GM12874 (cell line): ENCODE results near the gene DNAJC4.

Source experiments
- TF ChIP-seq, protein P1 (sequence below): IDR thresholded peaks from 2 replicates; pipeline ENCODE4 v1.5.1; 2011; ENCODE audit warnings: low read depth, mild to moderate bottlenecking, control low read depth, low read length, moderate library complexity; ENCODE audit not compliant: insufficient read depth

DNAJC4 gene

DNA sequence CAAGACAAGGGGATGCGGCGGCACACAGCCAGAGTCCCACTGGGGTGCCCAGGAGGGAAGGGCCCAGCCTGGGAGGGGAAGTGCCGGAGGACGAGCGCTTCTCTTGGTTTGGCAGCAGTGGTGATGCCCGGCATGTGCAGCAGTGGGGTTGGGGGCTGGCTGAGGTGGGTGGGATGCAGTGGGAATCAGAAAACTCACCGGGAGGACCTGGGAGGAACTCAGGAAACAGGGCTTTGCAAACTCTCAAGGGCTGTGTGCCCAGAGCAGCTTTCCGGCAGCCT, 20.8 kb upstream of the DNAJC4 start:
- TF ChIP-seq, protein P1, sequence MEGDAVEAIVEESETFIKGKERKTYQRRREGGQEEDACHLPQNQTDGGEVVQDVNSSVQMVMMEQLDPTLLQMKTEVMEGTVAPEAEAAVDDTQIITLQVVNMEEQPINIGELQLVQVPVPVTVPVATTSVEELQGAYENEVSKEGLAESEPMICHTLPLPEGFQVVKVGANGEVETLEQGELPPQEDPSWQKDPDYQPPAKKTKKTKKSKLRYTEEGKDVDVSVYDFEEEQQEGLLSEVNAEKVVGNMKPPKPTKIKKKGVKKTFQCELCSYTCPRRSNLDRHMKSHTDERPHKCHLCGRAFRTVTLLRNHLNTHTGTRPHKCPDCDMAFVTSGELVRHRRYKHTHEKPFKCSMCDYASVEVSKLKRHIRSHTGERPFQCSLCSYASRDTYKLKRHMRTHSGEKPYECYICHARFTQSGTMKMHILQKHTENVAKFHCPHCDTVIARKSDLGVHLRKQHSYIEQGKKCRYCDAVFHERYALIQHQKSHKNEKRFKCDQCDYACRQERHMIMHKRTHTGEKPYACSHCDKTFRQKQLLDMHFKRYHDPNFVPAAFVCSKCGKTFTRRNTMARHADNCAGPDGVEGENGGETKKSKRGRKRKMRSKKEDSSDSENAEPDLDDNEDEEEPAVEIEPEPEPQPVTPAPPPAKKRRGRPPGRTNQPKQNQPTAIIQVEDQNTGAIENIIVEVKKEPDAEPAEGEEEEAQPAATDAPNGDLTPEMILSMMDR, result no peak

GRCh38 chr11:64210301-64211020, 19.9 kb upstream of the DNAJC4 start:
- TF ChIP-seq, protein P1, result no peak

DNA sequence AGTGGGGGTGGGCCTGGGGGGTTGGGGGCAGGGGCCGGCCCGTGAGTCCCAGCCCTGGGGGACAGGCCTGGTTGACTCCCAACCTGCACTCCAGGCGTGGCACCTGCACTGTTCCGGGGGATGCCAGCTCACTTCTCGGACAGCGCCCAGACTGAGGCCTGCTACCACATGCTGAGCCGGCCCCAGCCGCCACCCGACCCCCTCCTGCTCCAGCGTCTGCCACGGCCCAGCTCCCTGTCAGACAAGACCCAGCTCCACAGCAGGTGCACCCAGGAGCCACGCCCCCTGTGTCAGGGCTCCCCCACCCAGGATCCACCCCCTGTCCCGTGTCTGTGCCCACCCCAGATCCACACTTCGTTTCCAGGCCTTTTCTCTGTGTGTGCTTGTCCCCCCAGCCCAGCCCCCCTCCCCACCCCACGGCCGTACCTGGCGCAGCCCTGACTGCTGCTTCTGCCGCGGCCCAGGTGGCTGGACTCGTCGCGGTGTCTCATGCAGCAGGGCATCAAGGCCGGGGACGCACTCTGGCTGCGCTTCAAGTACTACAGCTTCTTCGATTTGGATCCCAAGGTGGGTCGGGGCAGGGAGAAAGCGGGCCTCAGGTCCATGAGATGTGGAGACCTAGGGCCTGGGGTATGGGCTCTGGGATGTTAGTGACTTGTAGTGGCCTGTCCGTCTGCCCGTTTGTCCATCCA, 19.0 kb upstream of the DNAJC4 start:
- TF ChIP-seq, protein P1, result no peak

DNA sequence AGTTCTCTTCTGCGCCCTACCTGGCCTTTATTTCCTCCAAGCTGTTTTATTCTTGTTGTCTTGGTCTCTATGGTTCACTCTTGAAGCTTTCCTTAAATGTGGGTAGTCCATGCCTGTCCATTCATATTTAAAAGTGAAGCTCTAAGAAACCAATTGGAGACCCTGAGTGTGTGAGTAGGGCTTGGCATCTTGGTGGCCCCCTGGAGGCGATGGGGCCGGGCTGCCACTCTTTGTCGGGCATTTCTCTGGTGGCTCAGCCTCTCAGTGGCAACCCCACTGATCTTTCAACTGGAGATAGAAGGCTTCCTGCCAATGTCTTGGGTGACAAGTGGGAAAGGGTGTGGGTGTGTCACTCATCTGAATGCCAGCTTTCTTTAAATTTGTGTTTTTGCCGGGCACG, 13.5 kb upstream of the DNAJC4 start:
- TF ChIP-seq, protein P1, result no peak

DNA sequence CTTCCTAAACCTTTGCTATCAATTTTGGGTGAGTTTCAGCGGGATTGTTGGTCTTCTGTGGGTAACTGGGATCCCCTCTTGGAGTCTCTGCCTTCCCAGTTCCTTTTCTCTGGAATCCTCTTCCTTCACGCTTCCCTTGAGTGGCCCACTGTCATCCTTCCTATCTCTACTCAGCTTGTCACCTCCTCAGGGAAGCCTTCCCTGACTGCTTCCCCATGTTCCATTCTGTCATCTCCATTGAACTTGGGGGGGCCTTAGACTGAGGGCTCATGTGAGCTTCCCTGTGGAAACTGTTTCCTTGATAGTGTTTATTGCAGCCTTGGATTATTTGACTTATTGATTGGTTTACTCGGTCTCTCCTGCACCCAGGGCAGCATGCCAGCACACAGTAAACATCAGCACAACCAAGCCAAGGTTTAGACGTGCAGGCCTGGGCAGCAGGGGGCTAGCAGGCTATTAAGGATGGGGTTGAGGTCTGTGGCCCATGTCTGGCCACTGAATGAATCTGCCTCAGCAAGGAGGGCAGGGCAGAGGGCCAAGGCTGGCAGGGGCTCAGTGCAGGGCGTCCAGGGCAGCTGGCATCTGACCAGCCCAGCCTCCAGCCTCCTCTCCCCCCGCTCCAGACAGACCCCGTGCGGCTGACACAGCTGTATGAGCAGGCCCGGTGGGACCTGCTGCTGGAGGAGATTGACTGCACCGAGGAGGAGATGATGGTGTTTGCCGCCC, 11.6 kb upstream of the DNAJC4 start:
- TF ChIP-seq, protein P1, result no peak

- TF ChIP-seq, protein P1, result no peak
Measured at GRCh38 chr11:64219354-64219684, 11.0 kb upstream of the DNAJC4 start.

DNA sequence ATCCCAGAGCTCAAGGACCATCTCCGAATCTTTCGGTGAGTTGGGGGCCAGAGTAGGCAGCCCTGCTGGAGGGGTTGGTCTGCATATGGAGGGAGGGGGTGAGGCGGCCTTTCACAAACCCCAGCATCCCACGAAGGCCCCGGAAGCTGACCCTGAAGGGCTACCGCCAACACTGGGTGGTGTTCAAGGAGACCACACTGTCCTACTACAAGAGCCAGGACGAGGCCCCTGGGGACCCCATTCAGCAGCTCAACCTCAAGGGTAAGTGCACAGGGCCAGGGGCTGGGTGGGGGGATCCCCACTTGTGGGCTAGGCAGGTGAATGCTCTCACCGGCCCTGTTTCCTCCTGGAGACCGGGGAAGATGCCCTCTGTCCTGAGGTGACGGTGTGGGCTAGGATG, 10.6 kb upstream of the DNAJC4 start:
- TF ChIP-seq, protein P1, result no peak
